K562 (cell line): ENCODE data around the gene XPNPEP3. TPM values are rescaled to one million over a fixed set of nuclear protein-coding genes. Genes with fewer than 3 reads are reported as not detected.

ENCODE experiments used
- ATAC-seq: fragments of 200-7000 bp; cut with Tn5 transposase; 3 replicates; pipeline ENCODE4 v1.9.1; 2020; ENCODE audit warnings: moderate library complexity
- BruUV-seq: library from RNA; stranded (reverse); fragments of 400-500 nt; replicated peaks from 2 replicates; lab custom pipeline; 2021; lab: Mats Ljungman, UMichigan
- CTCF ChIA-PET: fragments of 300-600 bp; formaldehyde crosslinking; extraction: SDS; loops from one replicate; lab custom pipeline; 2021; ENCODE audit warnings: low intra/inter-chr PET ratio; lab: Yijun Ruan, JAX
- POLR2A ChIA-PET: fragments of 300-600, 350-650 bp; sonication (Branson Sonifier 250); formaldehyde crosslinking; extraction: SDS; loops from one replicate; lab custom pipeline; 2021; ENCODE audit warnings: antibody characterized with exemption, inconsistent platforms; lab: Yijun Ruan, JAX
- DNase-seq, 4 experiments: peaks; one replicate each; pipeline versions ENCODE4 v3.0.0 to v3.0.0-alpha.2; 2011 to 2018; ENCODE audit warnings: low spot score in 3 of 4, mixed read lengths in 3 of 4; ENCODE audit errors: extremely low read depth in 1 of 4
- FAIRE-seq: peaks from 2 replicates; lab custom pipeline; 2011; peaks lifted over from hg19 to GRCh38; lab: Jason Lieb, UNC
- H2AFZ ChIP-seq: 2 replicates; pipeline ENCODE4 v1.6.0; 2011; ENCODE audit warnings: low read depth, low read length, control low read depth, inconsistent platforms
- H3K27ac ChIP-seq: fragments of 200-600 bp; 3 replicates; pipeline ENCODE4 v1.8.0; 2011; ENCODE audit warnings: low read depth, mild to moderate bottlenecking, control low read depth, inconsistent platforms, low read length, moderate library complexity, mixed read lengths; ENCODE audit errors: extremely low read depth
- H3K27me3 ChIP-seq, 2 experiments: fragments of 300-600 bp in 1 of 2; 2 replicates in 1 of 2; 3 replicates in 1 of 2; pipeline versions ENCODE4 v1.6.0 to v1.8.0; 2011; ENCODE audit warnings: inconsistent platforms in 2 of 2, low read length in 2 of 2, mild to moderate bottlenecking in 1 of 2, mixed read lengths in 1 of 2, moderate library complexity in 1 of 2; ENCODE audit not compliant: control insufficient read depth in 2 of 2, insufficient read depth in 2 of 2
- H3K36me3 ChIP-seq: fragments of 300-600 bp; 3 replicates; pipeline ENCODE4 v1.8.0; 2011; ENCODE audit warnings: mild to moderate bottlenecking, low read length, inconsistent platforms; ENCODE audit not compliant: control insufficient read depth, insufficient read depth
- H3K4me1 ChIP-seq, 2 experiments: fragments of 200-600 bp in 1 of 2; replicated peaks in 1 of 2; 2 replicates in 1 of 2; 3 replicates in 1 of 2; pipeline versions ENCODE4 v1.5.1 to v1.8.0; 2011; ENCODE audit warnings: inconsistent platforms in 2 of 2, low read length in 2 of 2, mild to moderate bottlenecking in 1 of 2, mixed read lengths in 1 of 2, moderate library complexity in 1 of 2; ENCODE audit not compliant: control insufficient read depth in 2 of 2, insufficient read depth in 2 of 2
- H3K4me2 ChIP-seq: 2 replicates; pipeline ENCODE4 v1.6.1; 2011; ENCODE audit warnings: low read length, control low read depth, inconsistent platforms, mixed read lengths; ENCODE audit not compliant: insufficient read depth
- H3K4me3 ChIP-seq: fragments of 200-600 bp; sonication (generic), shearing (Covaris generic); 2 replicates; pipeline ENCODE4 v1.5.1; 2016; ENCODE audit warnings: control low read depth, inconsistent platforms
- H3K79me2 ChIP-seq: fragments of 200-600 bp; 3 replicates; pipeline ENCODE4 v1.8.0; 2011; ENCODE audit warnings: low read length, inconsistent platforms; ENCODE audit not compliant: control insufficient read depth, insufficient read depth
- H3K9ac ChIP-seq, 2 experiments: 2 replicates each; pipeline versions ENCODE4 v1.6.0 to v1.6.1; 2011; ENCODE audit warnings: low read depth in 2 of 2, low read length in 2 of 2, control low read depth in 1 of 2, inconsistent platforms in 1 of 2, mild to moderate bottlenecking in 1 of 2, mixed read lengths in 1 of 2; ENCODE audit not compliant: insufficient read depth in 1 of 2
- H3K9me1 ChIP-seq: one replicate; pipeline ENCODE4 v1.6.0; 2011; ENCODE audit warnings: inconsistent platforms, mild to moderate bottlenecking, low read length, moderate library complexity; ENCODE audit not compliant: control insufficient read depth, insufficient read depth
- H3K9me3 ChIP-seq: replicated peaks from 2 replicates; pipeline ENCODE4 v1.5.1; 2011; ENCODE audit warnings: low read depth, low read length, inconsistent platforms; ENCODE audit not compliant: control insufficient read depth, insufficient read depth
- H4K20me1 ChIP-seq: replicated peaks from 2 replicates; pipeline ENCODE4 v1.6.1; 2011; ENCODE audit warnings: low read length, inconsistent platforms, mixed read lengths; ENCODE audit not compliant: control insufficient read depth, insufficient read depth
- ATF2 ChIP-seq: sonication (generic); formaldehyde crosslinking; IDR thresholded peaks from 2 replicates; pipeline ENCODE4 v1.8.1; 2022; ENCODE audit warnings: missing genetic modification reagents
- BRCA1 ChIP-seq, 2 experiments: fragments of 450-650 bp in 1 of 2; sonication (generic) in 1 of 2; formaldehyde crosslinking in 1 of 2; IDR thresholded peaks; 2 replicates each; pipeline versions ENCODE4 v1.5.0 to v1.6.1; 2017 to 2020; ENCODE audit warnings: mild to moderate bottlenecking in 1 of 2, missing genetic modification reagents in 1 of 2
- CBFB ChIP-seq: sonication (generic); formaldehyde crosslinking; IDR thresholded peaks from 2 replicates; pipeline ENCODE4 v1.4.0; 2020; ENCODE audit warnings: mild to moderate bottlenecking, missing genetic modification reagents
- DPF2 ChIP-seq: fragments of 450-650 bp; IDR thresholded peaks from 2 replicates; pipeline ENCODE4 v1.6.1; 2016
- L3MBTL2 ChIP-seq: fragments of 450-650 bp; IDR thresholded peaks from 2 replicates; pipeline ENCODE4 v1.6.1; 2016; ENCODE audit warnings: mild to moderate bottlenecking, moderate library complexity
- PCBP1 ChIP-seq: fragments of 200-400 bp; formaldehyde crosslinking; IDR thresholded peaks from 2 replicates; pipeline ENCODE4 v1.6.1; 2018; ENCODE audit warnings: mild to moderate bottlenecking, low read depth, low read length; ENCODE audit not compliant: poor library complexity, severe bottlenecking
- PCBP2 ChIP-seq: fragments of 200-400 bp; formaldehyde crosslinking; IDR thresholded peaks from 2 replicates; pipeline ENCODE4 v1.6.1; 2018; ENCODE audit warnings: low read length, low read depth, mild to moderate bottlenecking, moderate library complexity; ENCODE audit not compliant: poor library complexity, severe bottlenecking
- POLR2B ChIP-seq: fragments of 450-650 bp; IDR thresholded peaks from 2 replicates; pipeline ENCODE4 v1.6.1; 2018; ENCODE audit warnings: low read depth; ENCODE audit not compliant: partially characterized antibody
- PTTG1 ChIP-seq: fragments of 450-650 bp; IDR thresholded peaks from 2 replicates; pipeline ENCODE4 v1.6.1; 2016; ENCODE audit warnings: low read depth, mild to moderate bottlenecking, missing genetic modification characterization, missing compliant biosample characterization
- RBM17 ChIP-seq: fragments of 200-400 bp; formaldehyde crosslinking; IDR thresholded peaks from 2 replicates; pipeline ENCODE4 v1.6.1; 2017; ENCODE audit warnings: low read depth, mild to moderate bottlenecking, low read length, borderline replicate concordance
- RBM22 ChIP-seq: fragments of 200-400 bp; formaldehyde crosslinking; IDR thresholded peaks from 2 replicates; pipeline ENCODE4 v1.6.1; 2018; ENCODE audit warnings: low read length, low read depth; ENCODE audit not compliant: poor library complexity, severe bottlenecking
- SMAD2 ChIP-seq: fragments of 150-350 bp; IDR thresholded peaks from 2 replicates; pipeline ENCODE4 v1.6.1; 2014; ENCODE audit warnings: low read depth, mild to moderate bottlenecking, low read length
- STAT6 ChIP-seq: sonication (generic); formaldehyde crosslinking; IDR thresholded peaks from 2 replicates; pipeline ENCODE4 v1.8.1; 2023; ENCODE audit warnings: mild to moderate bottlenecking, missing genetic modification reagents
- TCF7 ChIP-seq: sonication (generic); IDR thresholded peaks from 2 replicates; pipeline ENCODE4 v1.6.1; 2016; ENCODE audit warnings: antibody characterized with exemption, borderline replicate concordance
- ZNF143 ChIP-seq: sonication (generic); formaldehyde crosslinking; IDR thresholded peaks from 2 replicates; pipeline ENCODE4 v1.9.0; 2022; ENCODE audit warnings: mild to moderate bottlenecking, missing genetic modification reagents
- WGBS: fragments of 100-300 bp; shearing (Covaris generic); methylation state at CpG from one replicate; pipeline ENCODE4 v1.1.6; 2016; ENCODE audit warnings: low coverage, mixed read lengths; ENCODE audit not compliant: insufficient coverage; ENCODE audit errors: missing lambda C conversion rate; 5-methylcytosine and 5-hydroxymethylcytosine counted together
- in situ Hi-C: fragments of 300-500 bp; cut with MboI; formaldehyde crosslinking; loops from 4 replicates; pipeline ENCODE4 v1.15.0; 2018; ENCODE audit warnings: inconsistent platforms, mixed read lengths
- intact Hi-C: fragments of 100-400 bp; cut with micrococcal nuclease; formaldehyde crosslinking; loops from 2 replicates; pipeline ENCODE4 v1.14.2; 2022
- polyA plus RNA-seq, 8 experiments: library from polyadenylated mRNA; depleted of rRNA in 4 of 8; stranded (reverse) in 5 of 8; unstranded in 3 of 8; fragments of >200 nt; fragmentation: Nextera tagmentation in 2 of 8; fragmentation: Illumina TruSeq in 1 of 8; extraction: Ambion mirVana in 2 of 8; extraction: Trizol in 1 of 8; gene quantifications; 2 replicates each; pipeline versions ENCODE4 v1.2.1 to v1.2.3, GENCODE V29; 2011 to 2014; ENCODE audit warnings: inconsistent platforms in 1 of 8, missing spikeins in 1 of 8
- total RNA-seq, 7 experiments: library from RNA; depleted of rRNA in 6 of 7; stranded (reverse); fragments of >200 nt in 6 of 7; fragmentation: Illumina TruSeq in 2 of 7; extraction: Trizol in 2 of 7; gene quantifications; 2 replicates each; pipeline versions ENCODE4 v1.2.1 to v1.2.3, GENCODE V29; 2011 to 2021; ENCODE audit warnings: low replicate concordance in 1 of 7
- TF ChIP-seq, protein P1 (sequence below): sonication (generic); formaldehyde crosslinking; IDR thresholded peaks from 2 replicates; pipeline ENCODE4 v1.8.0; 2022; ENCODE audit warnings: mild to moderate bottlenecking, low read depth, missing genetic modification reagents
- TF ChIP-seq, protein P2 (sequence below): fragments of 250-450 bp; sonication (Bioruptor Pico); IDR thresholded peaks from 2 replicates; pipeline ENCODE4 v1.6.1; 2021; ENCODE audit warnings: mild to moderate bottlenecking

The XPNPEP3 gene
- total and polyA plus RNA-seq, 9 of the 15 experiments (the other 6 are each of a cell fraction or from before 2014, with no cell fraction given) = 9.1 to 22.6 (median 15.6) TPM

DNA sequence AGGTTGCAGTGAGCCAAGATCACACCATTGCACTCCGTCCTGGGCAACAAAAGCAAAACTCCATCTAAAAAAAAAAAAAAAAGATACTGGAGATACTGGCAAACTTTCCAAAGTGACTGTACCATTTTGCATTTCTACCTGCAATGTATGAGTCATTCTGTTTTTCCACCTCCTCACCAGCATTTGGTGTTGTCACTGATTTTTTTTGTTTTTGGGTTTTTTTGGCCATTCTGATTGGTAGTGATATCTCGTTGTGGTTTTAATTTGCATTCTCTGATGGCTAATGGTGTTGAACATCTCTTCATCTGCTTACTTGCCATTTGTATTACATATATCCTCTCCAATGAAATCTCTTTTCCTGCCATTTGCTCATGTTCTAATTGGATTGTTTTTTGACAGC, 82.3 kb downstream of the XPNPEP3 start:
- BruUV-seq = no TSS peak
- H3K9me3 ChIP-seq = no peaks in the 10 kb centered on the region
- H4K20me1 ChIP-seq = no peaks in the 10 kb centered on the region
- TF ChIP-seq ZNF143 (CRISPR knock-in tag) (no peak), PCBP2 (no peak), L3MBTL2 (no peak), TCF7 (no peak), SMAD2 (no peak), RBM17 (no peak), POLR2B (no peak), PCBP1 (no peak), STAT6 (CRISPR knock-in tag) (no peak), ATF2 (CRISPR knock-in tag) (no peak), CBFB (CRISPR knock-in tag) (no peak), DPF2 (no peak), PTTG1 (tag) (no peak), BRCA1 (IDR thresholded peaks at IDR 0.05) (no peak), BRCA1 (CRISPR knock-in tag; IDR thresholded peaks at IDR 0.05) (no peak), RBM22 (no peak)
- TF ChIP-seq, protein P1, sequence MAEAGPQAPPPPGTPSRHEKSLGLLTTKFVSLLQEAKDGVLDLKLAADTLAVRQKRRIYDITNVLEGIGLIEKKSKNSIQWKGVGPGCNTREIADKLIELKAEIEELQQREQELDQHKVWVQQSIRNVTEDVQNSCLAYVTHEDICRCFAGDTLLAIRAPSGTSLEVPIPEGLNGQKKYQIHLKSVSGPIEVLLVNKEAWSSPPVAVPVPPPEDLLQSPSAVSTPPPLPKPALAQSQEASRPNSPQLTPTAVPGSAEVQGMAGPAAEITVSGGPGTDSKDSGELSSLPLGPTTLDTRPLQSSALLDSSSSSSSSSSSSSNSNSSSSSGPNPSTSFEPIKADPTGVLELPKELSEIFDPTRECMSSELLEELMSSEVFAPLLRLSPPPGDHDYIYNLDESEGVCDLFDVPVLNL = no peak
- TF ChIP-seq, protein P2, sequence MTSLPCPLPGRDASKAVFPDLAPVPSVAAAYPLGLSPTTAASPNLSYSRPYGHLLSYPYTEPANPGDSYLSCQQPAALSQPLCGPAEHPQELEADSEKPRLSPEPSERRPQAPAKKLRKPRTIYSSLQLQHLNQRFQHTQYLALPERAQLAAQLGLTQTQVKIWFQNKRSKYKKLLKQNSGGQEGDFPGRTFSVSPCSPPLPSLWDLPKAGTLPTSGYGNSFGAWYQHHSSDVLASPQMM = no peak
- H3K4me3 ChIP-seq = no peak overlapping the region
- H3K79me2 ChIP-seq = no peaks in the 10 kb centered on the region
- no peak overlapping the region for H3K27ac ChIP-seq
- H3K36me3 ChIP-seq = no peaks in the 10 kb centered on the region
- no peak overlapping the region for H2AFZ ChIP-seq
- in situ Hi-C loops = no loop called here
- FAIRE-seq = no peak
- no peaks in the 10 kb centered on the region for H3K4me1 ChIP-seq
- POLR2A ChIA-PET = no interaction called here
- CTCF ChIA-PET = no interaction called here
- H3K27me3 ChIP-seq = no peaks in the 10 kb centered on the region
- no peak overlapping the region for H3K9ac ChIP-seq
- H3K4me2 ChIP-seq = no peak overlapping the region
- no peak for DNase-seq
- H3K9me1 ChIP-seq = no peaks in the 10 kb centered on the region
- WGBS = 30% methylated on average over 1 of the region's 2 CpGs
- intact Hi-C loops = no loop called here
- no peak for ATAC-seq
